ENCODE data around the gene KDM5C.
"Not testable (repeated sequence)": the region's sequence is repeated elsewhere in the genome, so short reads cannot be mapped to it uniquely, and the experiment has no call there.

The KDM5C gene

GRCh38 chrX:53184836-53185235 is 40.2 kb downstream of the KDM5C start:
- TF ChIP-seq POLR2AphosphoS5 (IDR thresholded peaks at IDR 0.05; ENCODE audit: low read depth, low read length) (no peak), POLR2A (IDR thresholded peaks at IDR 0.05; ENCODE audit: low read depth, low read length) (no peak), SPI1 (IDR thresholded peaks at IDR 0.05; ENCODE audit: low read depth, low read length) (no peak), POU2F2 (IDR thresholded peaks at IDR 0.05; ENCODE audit: low read depth, low read length) (no peak), TAF1 (IDR thresholded peaks at IDR 0.05; ENCODE audit: low read depth, low read length) (no peak), PAX5 (IDR thresholded peaks at IDR 0.05; ENCODE audit: insufficient read depth, low read length, severe bottlenecking) (no peak)
- DNase-seq (ENCODE audit: insufficient read length, low spot score) (no peak), FAIRE-seq (no peak)

- no peak for DNase-seq (ENCODE audit: insufficient read length, low spot score)
- no peak for FAIRE-seq
- TF ChIP-seq PAX5 (IDR thresholded peaks at IDR 0.05; ENCODE audit: insufficient read depth, low read length, severe bottlenecking), result no peak
- no peak for TF ChIP-seq SPI1 (IDR thresholded peaks at IDR 0.05; ENCODE audit: low read depth, low read length)
- TF ChIP-seq TAF1 (IDR thresholded peaks at IDR 0.05; ENCODE audit: low read depth, low read length), result no peak
- TF ChIP-seq POLR2AphosphoS5 (IDR thresholded peaks at IDR 0.05; ENCODE audit: low read depth, low read length), result no peak
- TF ChIP-seq POU2F2 (IDR thresholded peaks at IDR 0.05; ENCODE audit: low read depth, low read length), result no peak
- TF ChIP-seq POLR2A (IDR thresholded peaks at IDR 0.05; ENCODE audit: low read depth, low read length), result no peak
Measured at GRCh38 chrX:53171356-53171755, 53.7 kb downstream of the KDM5C start.

GRCh38 chrX:53166103-53166502 is 58.9 kb downstream of the KDM5C start:
- TF ChIP-seq PAX5 (IDR thresholded peaks at IDR 0.05; ENCODE audit: insufficient read depth, low read length, severe bottlenecking), result no peak
- TF ChIP-seq POLR2AphosphoS5 (IDR thresholded peaks at IDR 0.05; ENCODE audit: low read depth, low read length), result no peak
- TF ChIP-seq TAF1 (IDR thresholded peaks at IDR 0.05; ENCODE audit: low read depth, low read length), result no peak
- no peak for TF ChIP-seq POLR2A (IDR thresholded peaks at IDR 0.05; ENCODE audit: low read depth, low read length)
- no peak for TF ChIP-seq SPI1 (IDR thresholded peaks at IDR 0.05; ENCODE audit: low read depth, low read length)
- TF ChIP-seq POU2F2 (IDR thresholded peaks at IDR 0.05; ENCODE audit: low read depth, low read length), result no peak
- FAIRE-seq (no peak), DNase-seq (ENCODE audit: insufficient read length, low spot score) (no peak)

- not testable (repeated sequence) for DNase-seq (ENCODE audit: insufficient read length, low spot score); FAIRE-seq
Measured at GRCh38 chrX:53164566-53164965, 60.4 kb downstream of the KDM5C start.

- FAIRE-seq, result no peak
- TF ChIP-seq TAF1 (IDR thresholded peaks at IDR 0.05; ENCODE audit: low read depth, low read length) (no peak), POLR2AphosphoS5 (IDR thresholded peaks at IDR 0.05; ENCODE audit: low read depth, low read length) (no peak), POLR2A (IDR thresholded peaks at IDR 0.05; ENCODE audit: low read depth, low read length) (no peak), PAX5 (IDR thresholded peaks at IDR 0.05; ENCODE audit: insufficient read depth, low read length, severe bottlenecking) (no peak), SPI1 (IDR thresholded peaks at IDR 0.05; ENCODE audit: low read depth, low read length) (no peak), POU2F2 (IDR thresholded peaks at IDR 0.05; ENCODE audit: low read depth, low read length) (no peak)
- DNase-seq (ENCODE audit: insufficient read length, low spot score), result no peak
Measured at GRCh38 chrX:53163436-53163835, 61.6 kb downstream of the KDM5C start.

GRCh38 chrX:53160297-53160983 is 64.6 kb downstream of the KDM5C start:
- FAIRE-seq, result no peak

GRCh38 chrX:53159184-53159583 is 65.8 kb downstream of the KDM5C start:
- no peak for TF ChIP-seq SPI1 (IDR thresholded peaks at IDR 0.05; ENCODE audit: low read depth, low read length)
- FAIRE-seq (no peak), DNase-seq (ENCODE audit: insufficient read length, low spot score) (no peak)

More at GRCh38 chrX:53160297-53160983, 64.6 kb downstream of the KDM5C start:
- DNase-seq (ENCODE audit: insufficient read length, low spot score), result no peak
- TF ChIP-seq SPI1 (IDR thresholded peaks at IDR 0.05; ENCODE audit: low read depth, low read length) (no peak), TAF1 (IDR thresholded peaks at IDR 0.05; ENCODE audit: low read depth, low read length) (no peak), POLR2AphosphoS5 (IDR thresholded peaks at IDR 0.05; ENCODE audit: low read depth, low read length) (no peak), PAX5 (IDR thresholded peaks at IDR 0.05; ENCODE audit: insufficient read depth, low read length, severe bottlenecking) (no peak), POU2F2 (IDR thresholded peaks at IDR 0.05; ENCODE audit: low read depth, low read length) (no peak), POLR2A (IDR thresholded peaks at IDR 0.05; ENCODE audit: low read depth, low read length) (no peak)

- TF ChIP-seq POLR2AphosphoS5 (IDR thresholded peaks at IDR 0.05; ENCODE audit: low read depth, low read length), result no peak
- TF ChIP-seq POU2F2 (IDR thresholded peaks at IDR 0.05; ENCODE audit: low read depth, low read length), result no peak
- no peak for TF ChIP-seq POLR2A (IDR thresholded peaks at IDR 0.05; ENCODE audit: low read depth, low read length)
- no peak for TF ChIP-seq SPI1 (IDR thresholded peaks at IDR 0.05; ENCODE audit: low read depth, low read length)
- TF ChIP-seq PAX5 (IDR thresholded peaks at IDR 0.05; ENCODE audit: insufficient read depth, low read length, severe bottlenecking), result no peak
- no peak for TF ChIP-seq TAF1 (IDR thresholded peaks at IDR 0.05; ENCODE audit: low read depth, low read length)
- DNase-seq (ENCODE audit: insufficient read length, low spot score) (no peak), FAIRE-seq (no peak)
Measured at GRCh38 chrX:53156207-53156596, 68.8 kb downstream of the KDM5C start.

GRCh38 chrX:53155512-53156206 is 69.3 kb downstream of the KDM5C start:
- DNase-seq (ENCODE audit: insufficient read length, low spot score), result no peak
- no peak for FAIRE-seq
- no peak for TF ChIP-seq PAX5 (IDR thresholded peaks at IDR 0.05; ENCODE audit: insufficient read depth, low read length, severe bottlenecking)
- TF ChIP-seq POU2F2 (IDR thresholded peaks at IDR 0.05; ENCODE audit: low read depth, low read length), result no peak
- TF ChIP-seq SPI1 (IDR thresholded peaks at IDR 0.05; ENCODE audit: low read depth, low read length), result no peak

GRCh38 chrX:53153581-53153980 is 71.4 kb downstream of the KDM5C start:
- DNase-seq (ENCODE audit: insufficient read length, low spot score) (no peak), FAIRE-seq (no peak)
- TF ChIP-seq SPI1 (IDR thresholded peaks at IDR 0.05; ENCODE audit: low read depth, low read length), result no peak
- no peak for TF ChIP-seq POLR2A (IDR thresholded peaks at IDR 0.05; ENCODE audit: low read depth, low read length)

Measured in GM12891 (cell line).